ENCODE results near the gene NFX1. TPM values are rescaled to one million over a fixed set of nuclear protein-coding genes. Genes with fewer than 3 reads are reported as not detected.

NFX1 gene
- total RNA-seq, 1 donor from 2014 or later: 27.8 TPM

DNA sequence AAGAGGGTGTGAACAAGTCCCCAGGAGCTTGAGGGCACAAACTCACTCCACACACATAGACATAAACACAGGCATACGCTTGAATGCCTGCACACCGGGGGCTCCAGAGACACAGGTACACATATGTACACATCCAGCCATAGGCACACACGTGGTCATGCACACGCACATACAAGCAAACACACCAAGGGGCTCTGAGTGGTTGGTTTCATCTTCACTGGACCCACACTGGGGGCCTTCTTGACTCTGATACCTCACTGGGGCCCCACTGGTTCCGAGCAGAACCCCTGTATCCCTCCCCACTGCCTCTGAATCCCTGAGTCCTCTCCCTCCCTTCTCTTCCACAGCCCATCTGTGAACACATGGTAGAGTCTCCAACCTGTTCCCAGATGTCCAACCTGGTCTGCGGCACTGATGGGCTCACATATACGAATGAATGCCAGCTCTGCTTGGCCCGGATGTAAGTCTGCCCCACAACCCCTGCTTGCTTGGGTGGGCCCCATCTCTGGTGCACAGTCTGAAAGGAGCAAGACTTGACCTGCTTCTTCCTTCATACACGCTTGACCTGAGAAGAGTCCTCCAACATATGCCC, 44.0 kb upstream of the NFX1 start:
- H3K4me3 ChIP-seq (ENCODE audit: insufficient read depth, low read depth, low read length): no peak overlapping the region

DNA sequence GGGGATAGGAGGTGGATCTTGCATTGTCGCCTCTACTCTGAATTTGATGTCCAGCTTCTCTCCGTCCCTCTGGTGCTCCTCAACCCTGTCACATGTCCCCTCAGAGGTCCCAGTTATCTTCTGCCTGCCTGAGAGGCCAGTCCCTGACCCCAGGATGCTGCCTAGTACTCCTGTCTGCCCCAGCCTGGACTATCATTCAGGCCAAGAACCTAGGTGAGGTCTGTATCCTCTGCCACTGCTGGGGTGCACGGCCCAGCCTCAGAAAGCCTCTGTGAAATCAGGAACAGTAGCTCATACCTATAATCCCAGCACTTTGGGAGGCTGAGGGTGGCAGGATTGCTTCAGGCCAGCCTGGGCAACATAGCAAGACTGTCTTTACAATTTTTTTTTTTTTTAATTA, 41.7 kb upstream of the NFX1 start:
- no peak for TF ChIP-seq EZH2 (IDR thresholded peaks at IDR 0.05; ENCODE audit: insufficient read depth, low read length)
- TF ChIP-seq, protein P1, sequence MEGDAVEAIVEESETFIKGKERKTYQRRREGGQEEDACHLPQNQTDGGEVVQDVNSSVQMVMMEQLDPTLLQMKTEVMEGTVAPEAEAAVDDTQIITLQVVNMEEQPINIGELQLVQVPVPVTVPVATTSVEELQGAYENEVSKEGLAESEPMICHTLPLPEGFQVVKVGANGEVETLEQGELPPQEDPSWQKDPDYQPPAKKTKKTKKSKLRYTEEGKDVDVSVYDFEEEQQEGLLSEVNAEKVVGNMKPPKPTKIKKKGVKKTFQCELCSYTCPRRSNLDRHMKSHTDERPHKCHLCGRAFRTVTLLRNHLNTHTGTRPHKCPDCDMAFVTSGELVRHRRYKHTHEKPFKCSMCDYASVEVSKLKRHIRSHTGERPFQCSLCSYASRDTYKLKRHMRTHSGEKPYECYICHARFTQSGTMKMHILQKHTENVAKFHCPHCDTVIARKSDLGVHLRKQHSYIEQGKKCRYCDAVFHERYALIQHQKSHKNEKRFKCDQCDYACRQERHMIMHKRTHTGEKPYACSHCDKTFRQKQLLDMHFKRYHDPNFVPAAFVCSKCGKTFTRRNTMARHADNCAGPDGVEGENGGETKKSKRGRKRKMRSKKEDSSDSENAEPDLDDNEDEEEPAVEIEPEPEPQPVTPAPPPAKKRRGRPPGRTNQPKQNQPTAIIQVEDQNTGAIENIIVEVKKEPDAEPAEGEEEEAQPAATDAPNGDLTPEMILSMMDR (IDR thresholded peaks at IDR 0.05; ENCODE audit: insufficient read depth, low read depth, low read length): no peak
- Histone ChIP-seq H3K27ac (ENCODE audit: low read depth, low read length) (no peak overlapping the region), H3K36me3 (ENCODE audit: insufficient read depth, low read length) (peaks cover 10% of the 10 kb centered on the region), H3K4me2 (ENCODE audit: low read length) (no peak overlapping the region), H3K27me3 (ENCODE audit: insufficient read depth, low read length) (no peaks in the 10 kb centered on the region), H3K79me2 (ENCODE audit: insufficient read depth, low read length) (no peaks in the 10 kb centered on the region), H3K4me1 (ENCODE audit: insufficient read depth, low read length) (no peaks in the 10 kb centered on the region), H3K9ac (ENCODE audit: low read length) (no peak overlapping the region), H3K4me3 (ENCODE audit: insufficient read depth, low read depth, low read length) (no peak overlapping the region), H4K20me1 (ENCODE audit: insufficient read depth, low read length) (no peaks in the 10 kb centered on the region), H2AFZ (ENCODE audit: low read depth, low read length) (no peak overlapping the region), H3K9me3 (ENCODE audit: insufficient read depth, low read depth, low read length) (no peaks in the 10 kb centered on the region)
- peaks cover 10% of the 10 kb centered on the region for H3K4me1 Mint-ChIP-seq (ENCODE audit: low read depth, unreplicated experiment)
- peaks cover 8% of the 10 kb centered on the region for H3K27me3 Mint-ChIP-seq (ENCODE audit: low read depth, unreplicated experiment)
- H3K36me3 Mint-ChIP-seq (ENCODE audit: low read depth, unreplicated experiment): peaks cover 14% of the 10 kb centered on the region
- DNase-seq (ENCODE audit: low read depth) (no peak), FAIRE-seq (no peak)
- no peak overlapping the region for H3K4me3 Mint-ChIP-seq (ENCODE audit: unreplicated experiment)
- peaks cover 2% of the 10 kb centered on the region for H3K9me3 Mint-ChIP-seq (ENCODE audit: unreplicated experiment)
- no peak overlapping the region for H3K27ac Mint-ChIP-seq (ENCODE audit: unreplicated experiment)

More for the DNA sequence above, 44.0 kb upstream of the NFX1 start:
- FAIRE-seq (no peak), DNase-seq (ENCODE audit: low read depth) (no peak)
- Mint-ChIP-seq H3K27me3 (ENCODE audit: low read depth, unreplicated experiment) (peaks cover 13% of the 10 kb centered on the region), H3K4me1 (ENCODE audit: low read depth, unreplicated experiment) (peaks cover 10% of the 10 kb centered on the region), H3K9me3 (ENCODE audit: unreplicated experiment) (no peaks in the 10 kb centered on the region), H3K4me3 (ENCODE audit: unreplicated experiment) (no peak overlapping the region), H3K27ac (ENCODE audit: unreplicated experiment) (no peak overlapping the region), H3K36me3 (ENCODE audit: low read depth, unreplicated experiment) (peaks cover 14% of the 10 kb centered on the region)
- TF ChIP-seq, protein P1 (IDR thresholded peaks at IDR 0.05; ENCODE audit: insufficient read depth, low read depth, low read length): no peak
- TF ChIP-seq EZH2 (IDR thresholded peaks at IDR 0.05; ENCODE audit: insufficient read depth, low read length): no peak
- H3K27me3 ChIP-seq (ENCODE audit: insufficient read depth, low read length): no peaks in the 10 kb centered on the region
- no peak overlapping the region for H3K9ac ChIP-seq (ENCODE audit: low read length)
- no peaks in the 10 kb centered on the region for H3K36me3 ChIP-seq (ENCODE audit: insufficient read depth, low read length)
- no peaks in the 10 kb centered on the region for H3K4me1 ChIP-seq (ENCODE audit: insufficient read depth, low read length)
- H2AFZ ChIP-seq (ENCODE audit: low read depth, low read length): no peak overlapping the region
- no peak overlapping the region for H3K4me2 ChIP-seq (ENCODE audit: low read length)
- no peaks in the 10 kb centered on the region for H3K79me2 ChIP-seq (ENCODE audit: insufficient read depth, low read length)
- H3K27ac ChIP-seq (ENCODE audit: low read depth, low read length): no peak overlapping the region
- H4K20me1 ChIP-seq (ENCODE audit: insufficient read depth, low read length): no peaks in the 10 kb centered on the region
- no peaks in the 10 kb centered on the region for H3K9me3 ChIP-seq (ENCODE audit: insufficient read depth, low read depth, low read length)

DNA sequence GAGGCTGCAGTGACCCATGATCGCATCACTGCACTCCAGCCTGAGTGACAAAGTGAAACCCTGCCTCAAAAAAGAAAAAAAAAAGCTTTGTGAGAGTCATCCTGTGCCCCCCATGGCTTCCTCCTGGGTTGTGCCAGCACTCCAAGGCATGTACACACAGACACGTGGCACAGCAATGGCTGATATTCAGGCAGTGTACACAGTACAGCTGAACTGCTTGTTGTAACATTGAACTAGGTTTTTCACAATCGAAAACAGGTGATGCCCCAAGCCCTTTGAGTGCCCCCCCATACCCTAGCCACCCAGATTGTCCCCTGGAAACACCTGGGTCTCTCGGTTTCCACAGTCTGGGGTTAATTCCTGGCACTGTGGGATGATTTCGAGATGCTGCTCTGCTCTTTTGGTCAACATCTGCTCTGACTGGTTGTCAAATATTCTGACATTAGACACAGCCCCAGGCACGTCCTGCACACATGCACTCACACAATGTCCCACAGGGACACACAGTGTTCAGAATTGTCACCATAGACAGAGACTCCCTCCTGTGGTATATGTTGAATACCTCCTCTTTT, 41.1 kb upstream of the NFX1 start:
- TF ChIP-seq, protein P1 (IDR thresholded peaks at IDR 0.05; ENCODE audit: insufficient read depth, low read depth, low read length): no peak
- TF ChIP-seq EZH2 (IDR thresholded peaks at IDR 0.05; ENCODE audit: insufficient read depth, low read length): no peak
- Mint-ChIP-seq H3K27ac (ENCODE audit: unreplicated experiment) (no peak overlapping the region), H3K36me3 (ENCODE audit: low read depth, unreplicated experiment) (peaks cover 14% of the 10 kb centered on the region), H3K27me3 (ENCODE audit: low read depth, unreplicated experiment) (peaks cover 5% of the 10 kb centered on the region), H3K9me3 (ENCODE audit: unreplicated experiment) (peaks cover 2% of the 10 kb centered on the region), H3K4me1 (ENCODE audit: low read depth, unreplicated experiment) (peaks cover 10% of the 10 kb centered on the region), H3K4me3 (ENCODE audit: unreplicated experiment) (no peak overlapping the region)
- Histone ChIP-seq H3K27ac (ENCODE audit: low read depth, low read length) (no peak overlapping the region), H3K4me3 (ENCODE audit: insufficient read depth, low read depth, low read length) (no peak overlapping the region), H2AFZ (ENCODE audit: low read depth, low read length) (no peak overlapping the region), H3K27me3 (ENCODE audit: insufficient read depth, low read length) (no peaks in the 10 kb centered on the region), H3K9ac (ENCODE audit: low read length) (no peak overlapping the region), H3K79me2 (ENCODE audit: insufficient read depth, low read length) (no peaks in the 10 kb centered on the region), H3K9me3 (ENCODE audit: insufficient read depth, low read depth, low read length) (no peaks in the 10 kb centered on the region), H3K4me2 (ENCODE audit: low read length) (no peak overlapping the region), H3K4me1 (ENCODE audit: insufficient read depth, low read length) (no peaks in the 10 kb centered on the region), H3K36me3 (ENCODE audit: insufficient read depth, low read length) (peaks cover 12% of the 10 kb centered on the region), H4K20me1 (ENCODE audit: insufficient read depth, low read length) (no peaks in the 10 kb centered on the region)
- DNase-seq (ENCODE audit: low read depth) (no peak), FAIRE-seq (no peak)
